ENCODE results near the gene CCSER2.

DNA sequence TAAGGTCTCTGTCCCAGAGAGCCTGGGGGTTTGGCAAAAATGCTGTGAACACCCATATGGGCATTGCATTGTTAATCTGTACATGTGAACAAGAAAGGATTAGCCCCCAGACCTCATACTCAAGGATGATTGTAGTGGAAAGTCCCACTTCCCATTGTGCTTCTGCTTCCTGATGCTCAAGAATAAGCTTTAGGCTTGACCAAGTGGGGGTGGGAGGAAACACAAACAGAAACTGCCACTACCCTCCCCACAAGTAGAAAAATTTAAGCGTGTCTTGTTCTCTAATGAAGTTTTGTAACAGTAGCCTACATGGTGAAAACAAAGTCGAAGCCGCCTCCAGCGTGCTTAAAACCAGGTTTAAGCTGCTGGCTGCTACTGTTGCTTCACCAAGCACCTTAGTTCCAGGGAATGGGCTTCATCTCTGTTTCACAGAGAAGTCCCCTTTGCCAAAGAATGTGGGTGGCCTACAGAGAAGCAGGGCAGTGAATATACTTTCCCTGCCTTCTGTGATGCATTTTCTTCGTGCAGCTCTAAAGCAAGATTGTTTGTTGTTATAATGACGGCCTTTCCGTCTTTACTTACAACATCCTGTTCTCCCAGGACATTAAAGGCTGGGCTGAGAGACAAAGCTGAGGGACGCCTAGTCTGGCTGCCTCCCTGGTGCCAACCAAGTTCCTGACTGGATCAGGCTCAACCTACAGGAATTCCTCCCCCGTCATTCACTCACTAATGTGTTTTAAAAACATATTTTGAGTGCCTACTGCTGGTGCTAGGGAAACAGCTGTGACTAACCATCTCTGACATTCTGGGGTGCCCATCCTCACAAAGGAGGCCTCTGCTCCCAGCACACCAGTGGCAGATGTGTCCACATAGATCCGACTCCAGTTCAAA, 32.1 kb upstream of the CCSER2 start:
- TF ChIP-seq POLR2A (IDR thresholded peaks at IDR 0.05) (no peak), POLR2AphosphoS5 (IDR thresholded peaks at IDR 0.05) (no peak)
- TF ChIP-seq, protein P1, sequence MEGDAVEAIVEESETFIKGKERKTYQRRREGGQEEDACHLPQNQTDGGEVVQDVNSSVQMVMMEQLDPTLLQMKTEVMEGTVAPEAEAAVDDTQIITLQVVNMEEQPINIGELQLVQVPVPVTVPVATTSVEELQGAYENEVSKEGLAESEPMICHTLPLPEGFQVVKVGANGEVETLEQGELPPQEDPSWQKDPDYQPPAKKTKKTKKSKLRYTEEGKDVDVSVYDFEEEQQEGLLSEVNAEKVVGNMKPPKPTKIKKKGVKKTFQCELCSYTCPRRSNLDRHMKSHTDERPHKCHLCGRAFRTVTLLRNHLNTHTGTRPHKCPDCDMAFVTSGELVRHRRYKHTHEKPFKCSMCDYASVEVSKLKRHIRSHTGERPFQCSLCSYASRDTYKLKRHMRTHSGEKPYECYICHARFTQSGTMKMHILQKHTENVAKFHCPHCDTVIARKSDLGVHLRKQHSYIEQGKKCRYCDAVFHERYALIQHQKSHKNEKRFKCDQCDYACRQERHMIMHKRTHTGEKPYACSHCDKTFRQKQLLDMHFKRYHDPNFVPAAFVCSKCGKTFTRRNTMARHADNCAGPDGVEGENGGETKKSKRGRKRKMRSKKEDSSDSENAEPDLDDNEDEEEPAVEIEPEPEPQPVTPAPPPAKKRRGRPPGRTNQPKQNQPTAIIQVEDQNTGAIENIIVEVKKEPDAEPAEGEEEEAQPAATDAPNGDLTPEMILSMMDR (IDR thresholded peaks at IDR 0.05) = no peak

Data from breast epithelium (tissue), 3 donors.